HepG2 (cell line): ENCODE results near the gene PKP3. TPM values are rescaled to one million over a fixed set of nuclear protein-coding genes. Genes with fewer than 3 reads are reported as not detected.

ENCODE experiments used
- TIGD3 ChIP-seq: sonication (generic); formaldehyde crosslinking; IDR thresholded peaks from 2 replicates; pipeline ENCODE4 v1.5.1; 2020; ENCODE audit warnings: mild to moderate bottlenecking, missing genetic modification reagents, borderline replicate concordance
- TP53 ChIP-seq: sonication (generic); formaldehyde crosslinking; conservative IDR thresholded peaks from 2 replicates; pipeline ENCODE4 v1.4.0; 2020; ENCODE audit warnings: missing genetic modification reagents
- ZBTB4 ChIP-seq: sonication (generic); formaldehyde crosslinking; IDR thresholded peaks from 2 replicates; pipeline ENCODE4 v1.4.0; 2020; ENCODE audit warnings: missing genetic modification reagents, mild to moderate bottlenecking, borderline replicate concordance
- ZBTB40 ChIP-seq, 2 experiments: fragments of 450-650 bp in 1 of 2; sonication (generic) in 1 of 2; formaldehyde crosslinking in 1 of 2; IDR thresholded peaks; 2 replicates each; pipeline versions ENCODE4 v1.6.1 to v1.8.0; 2016 to 2022; ENCODE audit warnings: antibody characterized with exemption in 1 of 2, mild to moderate bottlenecking in 1 of 2, missing genetic modification reagents in 1 of 2
- ZEB1 ChIP-seq: IDR thresholded peaks from 2 replicates; pipeline ENCODE4 v1.6.1; 2012; ENCODE audit warnings: mild to moderate bottlenecking, low read depth, inconsistent platforms; ENCODE audit not compliant: insufficient replicate concordance
- ZNF687 ChIP-seq: sonication (generic); formaldehyde crosslinking; IDR thresholded peaks from 2 replicates; pipeline ENCODE4 v1.5.1; 2020; ENCODE audit warnings: mild to moderate bottlenecking, missing genetic modification reagents, moderate library complexity
- polyA plus RNA-seq, 8 experiments: library from polyadenylated mRNA; depleted of rRNA in 3 of 8; stranded (reverse) in 7 of 8; unstranded in 1 of 8; fragments of >200 nt; fragmentation: Illumina TruSeq in 4 of 8; extraction: Trizol in 4 of 8; gene quantifications; 2 replicates each; pipeline versions ENCODE4 v1.2.1 to v1.2.3, GENCODE V29; 2011 to 2016; ENCODE audit warnings: low read depth in 4 of 8, missing spikeins in 1 of 8, mixed read lengths in 1 of 8; ENCODE audit not compliant: insufficient read depth in 1 of 8
- total RNA-seq, 5 experiments: library from RNA; depleted of rRNA; stranded (reverse); fragments of >200 nt; fragmentation: Illumina TruSeq; extraction: Trizol; gene quantifications; 2 replicates each; pipeline ENCODE4 v1.2.3, GENCODE V29; 2016; ENCODE audit warnings: low read depth in 1 of 5

The PKP3 gene
- total and polyA plus RNA-seq, 2 of the 13 experiments (the other 11 are each of a cell fraction or from before 2014, with no cell fraction given): 18.0 to 28.7 TPM

- TF ChIP-seq ZBTB40 (IDR thresholded peaks at IDR 0.05) (no peak), ZBTB40 (CRISPR knock-in tag; IDR thresholded peaks at IDR 0.05) (no peak), ZBTB4 (CRISPR knock-in tag) (no peak), ZEB1 (no peak), TP53 (CRISPR knock-in tag) (no peak), ZNF687 (CRISPR knock-in tag) (peak; percentile 41), TIGD3 (CRISPR knock-in tag) (no peak)
- TF ChIP-seq, all 625 proteins: peak for 3
Observed at GRCh38 chr11:429931-430456, 36.0 kb downstream of the PKP3 start (continued).
